Upper lobe of left lung (tissue), 6 donors: ENCODE results near the gene NME8. TPM values are rescaled to one million over a fixed set of nuclear protein-coding genes. Genes with fewer than 3 reads are reported as not detected.

ENCODE experiments used
- ATAC-seq, 2 donors: fragments of 200-7000 bp; cut with Tn5 transposase; one replicate each; pipeline ENCODE4 v1.9.1; 2022; ENCODE audit warnings: mild to moderate bottlenecking in 2 of 2, moderate library complexity in 2 of 2; ENCODE audit not compliant: low FRiP score in 2 of 2
- DNase-seq, 2 donors: peaks; one replicate each; pipeline ENCODE4 v3.0.0-alpha.2; 2019 to 2020
- H3K27ac ChIP-seq, 4 donors: fragments of 200-600 bp; sonication (generic); one replicate each; pipeline ENCODE4 v1.5.1; 2016 to 2019
- H3K27me3 ChIP-seq, 4 donors: fragments of 200-600 bp; sonication (generic); one replicate each; pipeline ENCODE4 v1.5.1; 2017 to 2019
- H3K36me3 ChIP-seq, 4 donors: fragments of 200-600 bp; sonication (generic); one replicate each; pipeline ENCODE4 v1.5.1; 2016 to 2019
- H3K4me1 ChIP-seq, 4 donors: fragments of 200-600 bp; sonication (generic); one replicate each; pipeline ENCODE4 v1.5.1; 2018 to 2019
- H3K4me3 ChIP-seq, 4 donors: fragments of 200-600 bp; sonication (generic); one replicate each; pipeline ENCODE4 v1.5.1; 2017 to 2019; ENCODE audit warnings: mild to moderate bottlenecking in 2 of 4, moderate library complexity in 1 of 4
- H3K9me3 ChIP-seq, 4 donors: fragments of 200-600 bp; sonication (generic); one replicate each; pipeline ENCODE4 v1.5.1; 2018 to 2019
- CTCF ChIP-seq, 6 experiments: fragments of 450-650 bp in 4 of 6; fragments of 200-600 bp in 2 of 6; sonication (generic) in 2 of 6; IDR thresholded peaks; one replicate each; pipeline ENCODE4 v1.5.1; 2016 to 2019; ENCODE audit warnings: antibody characterized with exemption in 6 of 6
- EP300 ChIP-seq, 4 donors: sonication (generic); formaldehyde crosslinking; IDR thresholded peaks; one replicate each; pipeline ENCODE4 v1.5.1; 2017; ENCODE audit warnings: antibody characterized with exemption in 4 of 4, control low read depth in 2 of 4
- POLR2A ChIP-seq, 4 donors: fragments of 450-650 bp; IDR thresholded peaks; one replicate each; pipeline ENCODE4 v1.5.1; 2016 to 2017; ENCODE audit warnings: antibody characterized with exemption in 4 of 4, mild to moderate bottlenecking in 2 of 4
- POLR2AphosphoS5 ChIP-seq, 2 donors: sonication (generic); formaldehyde crosslinking; IDR thresholded peaks; one replicate each; pipeline ENCODE4 v1.5.1; 2017; ENCODE audit warnings: antibody characterized with exemption in 2 of 2
- WGBS, 2 donors: methylation state at CpG; one replicate each; pipeline ENCODE4 v1.1.5; 2017 to 2018; 5-methylcytosine and 5-hydroxymethylcytosine counted together
- total RNA-seq, 6 donors: library from RNA; depleted of rRNA in 4 of 6; stranded (reverse); fragments of >200 nt in 4 of 6; gene quantifications; one replicate each; pipeline versions ENCODE4 v1.1.0 to v1.2.1, GENCODE V29; 2016 to 2021
- donor health status: DM: no; HTN: no; CAD: no; lungs with moderate emphysema.
- donor health status: DM: no; HTN: yes; CAD: no; lungs with severe emphysema.

NME8 gene
- total RNA-seq, 6 donors from 2014 or later: 0.91 to 6.3 (median 1.1) TPM; not detected in 2

- Histone ChIP-seq H3K9me3 (peaks cover 0 to 8% (median 2%) of the 10 kb centered on the region in 4 donors), H3K4me1 (peaks cover 0 to 32% (median 6%) of the 10 kb centered on the region in 4 donors), H3K4me3 (no peak overlapping the region), H3K27me3 (no peaks in the 10 kb centered on the region), H3K36me3 (no peaks in the 10 kb centered on the region), H3K27ac (peak overlapping the region in 2 of 4 donors; percentile 31 to 55)
- 79 to 88% methylated on average over 4 of the region's 4 CpGs for WGBS, 2 donors
- TF ChIP-seq EP300 (IDR thresholded peaks at IDR 0.05) (no peak), POLR2AphosphoS5 (IDR thresholded peaks at IDR 0.05) (no peak), POLR2A (IDR thresholded peaks at IDR 0.05) (no peak), CTCF (IDR thresholded peaks at IDR 0.05) (no peak)
- ATAC-seq: no peak
- no peak for DNase-seq
Observed at GRCh38 chr7:37928878-37929277, 80.5 kb downstream of the NME8 start.

- Histone ChIP-seq H3K4me1 (peaks cover 0 to 32% (median 6%) of the 10 kb centered on the region in 4 donors), H3K4me3 (no peak overlapping the region), H3K9me3 (peaks cover 0 to 5% (median under 1%) of the 10 kb centered on the region in 4 donors), H3K27ac (peak overlapping the region in 3 of 4 donors; percentile 54 to 75 (median 55)), H3K36me3 (no peaks in the 10 kb centered on the region), H3K27me3 (no peaks in the 10 kb centered on the region)
- peak in 1 of 2 donors; percentile 3 for DNase-seq
- TF ChIP-seq CTCF (IDR thresholded peaks at IDR 0.05) (no peak), POLR2AphosphoS5 (IDR thresholded peaks at IDR 0.05) (no peak), EP300 (IDR thresholded peaks at IDR 0.05) (peak in 1 of 4 donors; percentile 49), POLR2A (IDR thresholded peaks at IDR 0.05) (no peak)
- peak; percentile 36 to 82 for ATAC-seq
- WGBS, 2 donors: 71 to 88% methylated on average over 5 of the region's 5 CpGs
Observed at GRCh38 chr7:37930226-37930948, 82.0 kb downstream of the NME8 start.

GRCh38 chr7:37932543-37932942 lies 84.1 kb downstream of the NME8 start:
- WGBS, 2 donors: 81 to 82% methylated on average over 2 of the region's 2 CpGs
- no peak for ATAC-seq

GRCh38 chr7:37933018-37933566 lies 84.7 kb downstream of the NME8 start:
- DNase-seq: no peak
- H3K36me3 ChIP-seq: no peaks in the 10 kb centered on the region
- peaks cover 0 to 28% (median under 1%) of the 10 kb centered on the region in 4 donors for H3K4me1 ChIP-seq
- no peak overlapping the region for H3K27ac ChIP-seq
- no peak for TF ChIP-seq POLR2AphosphoS5 (IDR thresholded peaks at IDR 0.05)
- TF ChIP-seq POLR2A (IDR thresholded peaks at IDR 0.05): no peak
- TF ChIP-seq EP300 (IDR thresholded peaks at IDR 0.05): no peak
- no peak for TF ChIP-seq CTCF (IDR thresholded peaks at IDR 0.05)
- H3K9me3 ChIP-seq: peaks cover 0 to 4% (median 0%) of the 10 kb centered on the region in 4 donors
- no peaks in the 10 kb centered on the region for H3K27me3 ChIP-seq
- WGBS, 2 donors: 90 to 93% methylated on average over 9 of the region's 9 CpGs
- H3K4me3 ChIP-seq: no peak overlapping the region
- peak in 1 of 2 donors; percentile 65 for ATAC-seq

More at GRCh38 chr7:37932543-37932942, 84.1 kb downstream of the NME8 start:
- H3K36me3 ChIP-seq: no peaks in the 10 kb centered on the region
- no peak for TF ChIP-seq POLR2AphosphoS5 (IDR thresholded peaks at IDR 0.05)
- no peak for TF ChIP-seq CTCF (IDR thresholded peaks at IDR 0.05)
- TF ChIP-seq POLR2A (IDR thresholded peaks at IDR 0.05): no peak
- TF ChIP-seq EP300 (IDR thresholded peaks at IDR 0.05): no peak
- peaks cover 0 to 32% (median 4%) of the 10 kb centered on the region in 4 donors for H3K4me1 ChIP-seq
- H3K9me3 ChIP-seq: peaks cover 0 to 4% (median 0%) of the 10 kb centered on the region in 4 donors
- H3K27me3 ChIP-seq: no peaks in the 10 kb centered on the region
- no peak overlapping the region for H3K4me3 ChIP-seq
- no peak for DNase-seq
- H3K27ac ChIP-seq: no peak overlapping the region
